ENCODE results near the gene RPL12.

- no peak for TF ChIP-seq CTCF (IDR thresholded peaks at IDR 0.05)
- no peak for TF ChIP-seq POLR2A (IDR thresholded peaks at IDR 0.05)
Measured at GRCh38 chr9:127411122-127411521, 40.1 kb downstream of the RPL12 start.

Data from lower leg skin (tissue), 3 donors.